ENCODE results near the gene FLT3LG. TPM values are rescaled to one million over a fixed set of nuclear protein-coding genes. Genes with fewer than 3 reads are reported as not detected.

FLT3LG gene
- total and polyA plus RNA-seq, 9 of the 15 experiments (the other 6 are each of a cell fraction or from before 2014, with no cell fraction given) = 0.31 to 6.4 (median 1.1) TPM

- H3K9me1 ChIP-seq (ENCODE audit: control insufficient read depth, insufficient read depth, low read length) = peaks cover 3% of the 10 kb centered on the region
- H3K27me3 ChIP-seq (ENCODE audit: control insufficient read depth in 2 of 2, insufficient read depth in 2 of 2, low read length in 2 of 2) = no peaks in the 10 kb centered on the region
- no peak overlapping the region for H2AFZ ChIP-seq (ENCODE audit: low read depth, low read length)
- peaks cover 53% of the 10 kb centered on the region for H3K36me3 ChIP-seq (ENCODE audit: control insufficient read depth, insufficient read depth, low read length)
- H3K4me1 ChIP-seq (replicated peaks in 1 of 2; ENCODE audit: control insufficient read depth in 2 of 2, insufficient read depth in 2 of 2, low read length in 2 of 2) = peaks cover 19 to 29% of the 10 kb centered on the region in 2 experiments; a peak in 3 of 5 replicates
- no TSS peak for BruUV-seq (replicated peaks)
- intact Hi-C loops (cut with micrococcal nuclease) (no loop called here), in situ Hi-C loops (cut with MboI) (loop anchor here (10.0 kb wide), 1 partner anchor 384 kb away; the partner anchor contains the start of genes AKT1S1 and TBC1D17)
- DNase-seq (ENCODE audit: extremely low read depth in 1 of 4, low spot score in 3 of 4) (peak in 1 of 4 experiments; percentile 15), ATAC-seq (no peak), FAIRE-seq (no peak)
- ChIA-PET POLR2A (interaction anchor here (0.6 to 1.4 kb wide), 3 partner anchors 43 to 881 kb away, joined by 3 to 4 read pairs (median 3); no protein-coding TSS in a partner anchor), CTCF (ENCODE audit: low intra/inter-chr PET ratio) (no interaction called here)
- peaks cover 50% of the 10 kb centered on the region for H3K79me2 ChIP-seq (ENCODE audit: control insufficient read depth, insufficient read depth, low read length)
- peak overlapping the region; percentile 99 for H3K27ac ChIP-seq (ENCODE audit: extremely low read depth, low read depth, low read length)
- H3K9ac ChIP-seq (ENCODE audit: insufficient read depth in 1 of 2, low read depth in 2 of 2, low read length in 2 of 2) = peak overlapping the region; percentile 97 to 100; a peak in 3 of 4 replicates
- H3K4me2 ChIP-seq (ENCODE audit: insufficient read depth, low read length) = peak overlapping the region; percentile 95; the same call in 1 of the 2 replicates
- no peaks in the 10 kb centered on the region for H3K9me3 ChIP-seq (replicated peaks; ENCODE audit: control insufficient read depth, insufficient read depth, low read depth, low read length)
- peaks cover 30% of the 10 kb centered on the region for H4K20me1 ChIP-seq (replicated peaks; ENCODE audit: control insufficient read depth, insufficient read depth, low read length)
- 88% methylated on average over 13 of the region's 17 CpGs for WGBS (ENCODE audit: insufficient coverage, low coverage, missing lambda C conversion rate)
- H3K4me3 ChIP-seq = peak overlapping the region; percentile 100; the same call in 1 of the 2 replicates
- TF ChIP-seq POLR2A (conservative IDR thresholded peaks at IDR 0.05) (peak; percentile 3; the same call in 1 of the 2 replicates), ZNF740 (CRISPR knock-in tag; IDR thresholded peaks at IDR 0.05) (peak; percentile 74), ZNF740 (tag; IDR thresholded peaks at IDR 0.05) (peak in 1 of 2 experiments; percentile 67; a peak in 2 of 4 replicates), BCLAF1 (IDR thresholded peaks at IDR 0.05; ENCODE audit: borderline replicate concordance in 1 of 2, control insufficient read depth in 1 of 2, low read depth in 2 of 2, low read length in 1 of 2) (0 out of 4 replicates have a peak, but pooled peaks of 1 of the 2 experiments have one; percentile 3), HNRNPL (IDR thresholded peaks at IDR 0.05; ENCODE audit: low read depth, low read length) (0 out of 2 replicates have a peak, but pooled peaks have one; percentile 26), ZNF609 (CRISPR knock-in tag; IDR thresholded peaks at IDR 0.05; ENCODE audit: borderline replicate concordance) (no peak), TFAP4 (CRISPR knock-in tag; IDR thresholded peaks at IDR 0.05; ENCODE audit: borderline replicate concordance) (peak; percentile 12; the same call in 1 of the 2 replicates)
Measured at GRCh38 chr19:49491030-49491803, 17.2 kb downstream of the FLT3LG start.
